NCI-H2227 treated with DMSO at 0.1 percent for 48 hours (cell line): ENCODE data around the gene ADRA2C.

Experiments used
- DNase-seq: peaks from one replicate; lab custom pipeline; 2025; lab: John Stamatoyannopoulos, UW

Gene ADRA2C

GRCh38 chr4:3766036-3766784 lies at the start of gene ADRA2C:
ADRA2C (plus strand) TSS chr4:3766385; CDS start chr4:3766607, 222 bp downstream.
- no peak for DNase-seq

GRCh38 chr4:3716631-3717235 lies 49.5 kb upstream of the ADRA2C start:
- DNase-seq: no peak

GRCh38 chr4:3717241-3717640 lies 48.9 kb upstream of the ADRA2C start:
- DNase-seq: no peak

- DNase-seq: no peak
Measured at GRCh38 chr4:3718462-3718861, 47.7 kb upstream of the ADRA2C start.

GRCh38 chr4:3719191-3719590 lies 47.0 kb upstream of the ADRA2C start:
- DNase-seq: no peak

DNA sequence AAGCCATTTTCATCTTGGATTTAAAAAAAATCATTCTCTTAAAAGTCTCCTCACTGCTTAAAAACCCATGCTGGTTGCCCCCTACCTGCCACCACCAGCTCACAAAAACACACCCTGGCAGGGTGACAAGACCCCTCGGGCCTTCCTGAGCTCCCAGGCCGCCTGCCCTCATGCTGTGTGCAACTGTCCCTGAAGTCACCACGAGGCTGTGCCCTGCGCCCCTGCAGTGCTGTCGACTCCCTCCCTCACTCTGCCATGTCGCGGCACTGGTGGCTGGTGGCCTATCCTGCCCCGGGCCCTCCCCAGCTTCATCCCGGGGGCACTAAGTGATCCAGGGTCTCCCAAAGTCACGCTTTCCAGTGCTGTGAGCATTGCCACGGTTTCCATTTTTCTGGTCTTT lies 46.3 kb upstream of the ADRA2C start:
- DNase-seq: no peak

DNA sequence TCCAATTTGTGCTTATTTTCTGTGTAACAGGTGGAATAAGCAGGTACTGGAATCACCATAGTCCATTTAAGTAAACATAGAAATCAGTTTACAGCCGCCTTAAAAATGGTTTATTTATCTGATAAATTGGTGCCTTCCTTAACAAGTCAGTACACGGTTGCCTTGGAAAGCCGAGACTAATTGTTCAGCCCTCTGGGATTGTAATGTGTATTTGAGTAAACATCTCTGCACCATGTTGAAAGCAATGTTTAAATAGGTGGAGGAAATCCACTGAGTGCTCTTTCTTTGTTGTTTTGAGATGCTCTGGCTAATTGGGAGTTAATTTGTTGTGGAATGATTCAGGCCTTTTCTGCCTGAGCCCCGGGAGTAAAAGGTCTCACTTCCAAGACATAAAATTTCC lies 45.7 kb upstream of the ADRA2C start:
- DNase-seq: no peak

GRCh38 chr4:3721186-3721585 lies 45.0 kb upstream of the ADRA2C start:
- no peak for DNase-seq

- no peak for DNase-seq
Measured at GRCh38 chr4:3721627-3722026, 44.6 kb upstream of the ADRA2C start.

GRCh38 chr4:3722446-3723231 lies 43.5 kb upstream of the ADRA2C start:
- no peak for DNase-seq

- no peak for DNase-seq
Measured at GRCh38 chr4:3723232-3723642, 42.9 kb upstream of the ADRA2C start.

GRCh38 chr4:3724319-3725231 lies 41.6 kb upstream of the ADRA2C start:
- no peak for DNase-seq

DNA sequence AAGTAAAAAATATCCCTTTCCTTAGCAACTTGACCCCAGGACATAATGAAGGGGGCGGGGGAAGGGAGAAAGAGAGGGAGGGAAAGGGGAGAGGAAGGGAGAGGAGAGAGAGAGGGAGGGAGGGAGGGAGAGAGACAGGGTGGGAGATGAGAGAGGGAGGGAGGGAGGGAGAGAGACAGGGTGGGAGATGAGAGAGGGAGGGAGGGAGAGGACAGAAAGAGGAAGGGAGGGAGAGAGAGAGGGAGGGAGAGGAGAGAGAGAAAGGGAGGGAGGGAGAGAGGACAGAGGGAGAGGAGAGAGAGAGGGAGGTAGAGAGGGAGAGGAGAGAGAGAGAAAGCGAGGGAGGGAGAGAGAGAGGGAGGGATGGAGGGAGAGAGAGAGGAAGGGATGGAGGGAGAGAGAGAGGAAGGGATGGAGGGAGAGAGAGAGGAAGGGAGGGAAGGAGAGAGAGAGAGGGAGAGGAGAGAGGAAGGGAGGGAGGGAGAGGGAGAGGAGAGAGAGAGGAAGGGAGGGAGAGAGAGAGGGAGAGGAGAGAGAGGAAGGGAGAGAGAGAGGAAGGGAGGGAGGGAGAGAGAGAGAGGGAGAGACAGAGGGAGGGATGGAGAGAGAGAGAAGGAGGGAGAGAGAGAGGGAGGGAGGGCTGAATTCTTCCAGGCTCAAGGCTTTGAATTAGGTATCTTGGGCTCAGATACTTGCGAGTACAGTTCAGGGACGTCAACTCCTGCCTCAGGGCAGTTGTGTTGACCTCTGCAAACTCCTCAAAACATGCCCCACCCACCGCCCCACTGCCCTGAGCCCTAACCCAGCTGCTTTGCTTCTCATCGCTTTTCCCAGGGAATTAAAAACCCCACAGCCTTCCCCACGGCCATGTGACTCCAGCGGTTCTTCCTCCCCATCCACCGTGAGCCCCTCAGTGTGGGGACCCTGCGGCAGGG lies 40.0 kb upstream of the ADRA2C start:
- DNase-seq: no peak

- DNase-seq: no peak
Measured at GRCh38 chr4:3727847-3728469, 38.2 kb upstream of the ADRA2C start.

DNA sequence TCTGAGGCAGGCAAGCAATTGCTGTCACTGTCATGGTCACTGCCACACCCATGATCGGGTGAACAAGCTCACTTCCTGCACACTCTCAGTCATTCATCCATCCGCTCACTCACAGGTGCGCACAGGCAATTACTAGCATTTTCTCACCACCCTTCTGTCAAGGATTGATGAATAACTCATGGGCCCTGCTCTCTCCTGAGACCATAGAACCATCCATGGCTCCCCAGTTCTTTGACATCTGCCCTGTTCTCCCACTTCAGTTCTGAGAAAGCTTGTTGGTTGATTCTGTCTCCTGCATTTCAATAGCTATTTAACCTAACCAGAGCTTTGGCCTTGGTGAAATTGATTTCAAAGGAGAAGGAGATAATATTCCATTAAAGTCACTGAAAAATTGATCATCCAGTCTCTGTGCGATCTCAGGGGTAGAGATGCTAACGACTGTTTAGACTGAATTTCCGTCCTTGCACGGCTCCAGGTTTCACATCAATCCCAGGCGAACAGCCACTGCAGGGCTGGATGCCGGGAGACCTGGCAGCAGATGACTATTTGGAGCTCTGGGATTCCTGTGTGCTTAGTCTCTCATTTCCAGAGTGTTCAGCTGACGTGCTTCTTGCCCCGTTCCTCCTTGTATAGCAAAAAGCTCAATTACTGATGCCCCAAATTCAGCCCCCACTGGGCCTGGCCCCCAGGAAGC lies 36.9 kb upstream of the ADRA2C start:
- DNase-seq: no peak

DNA sequence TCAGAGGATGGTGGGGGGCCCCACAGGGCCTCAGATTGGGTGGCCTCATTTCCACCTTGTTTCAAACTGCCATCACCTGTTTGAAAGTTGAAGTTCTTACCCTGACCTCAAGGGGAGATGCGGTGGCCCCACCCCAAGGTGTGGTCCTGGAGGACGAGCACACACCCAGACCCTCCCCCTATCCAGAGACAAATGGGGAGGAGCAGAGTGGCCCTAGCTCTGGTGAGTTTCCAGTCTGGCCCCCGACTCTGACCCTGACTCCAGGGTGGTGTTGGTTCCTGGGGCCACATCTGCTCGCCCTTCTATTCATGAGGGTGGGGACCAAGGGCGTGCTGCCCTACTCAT lies 36.3 kb upstream of the ADRA2C start:
- DNase-seq: no peak

DNA sequence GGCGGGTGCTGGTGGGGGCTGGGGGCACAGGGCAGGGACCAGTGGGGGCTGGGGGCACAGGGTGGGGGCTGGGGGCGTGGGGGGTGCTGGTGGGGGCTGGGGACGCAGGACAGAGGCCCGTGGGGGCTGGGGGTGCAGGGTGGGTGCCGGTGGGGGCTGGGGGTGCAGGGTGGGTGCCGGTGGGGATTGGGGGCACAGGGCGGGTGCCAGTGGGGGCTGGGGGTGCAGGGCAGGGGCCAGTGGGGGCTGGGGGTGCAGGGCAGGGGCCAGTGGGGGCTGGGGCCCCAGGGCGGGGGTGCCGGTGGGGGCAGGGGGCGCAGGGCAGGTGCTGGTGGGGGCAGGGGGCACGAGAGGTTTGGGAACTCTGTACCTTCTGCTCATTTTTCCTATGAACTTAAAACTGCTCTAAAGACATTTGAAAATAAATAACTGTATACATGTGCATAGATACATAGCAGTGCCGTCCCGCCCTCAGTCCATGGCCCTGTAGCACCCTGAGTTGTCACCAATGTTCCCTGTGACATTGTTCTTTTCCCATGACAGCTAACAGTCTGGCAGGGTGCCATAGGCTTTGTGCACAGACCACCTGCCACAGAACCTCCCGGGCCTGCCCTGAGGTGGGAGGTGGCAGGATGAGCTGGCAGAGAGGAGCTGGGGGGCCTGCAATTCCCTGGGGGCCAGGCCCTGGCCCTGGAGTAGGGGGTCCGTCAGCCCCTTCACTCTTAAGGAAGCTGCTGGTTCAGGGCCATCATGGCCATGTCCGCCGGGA lies 35.6 kb upstream of the ADRA2C start:
- no peak for DNase-seq

GRCh38 chr4:3732076-3733028 lies 33.8 kb upstream of the ADRA2C start:
- DNase-seq: no peak
